Articular chondrocyte of knee joint (primary cell): ENCODE data around the gene DPF1. TPM values are rescaled to one million over a fixed set of nuclear protein-coding genes. Genes with fewer than 3 reads are reported as not detected.

Source experiments
- small RNA-seq: library from RNA; depleted of rRNA; stranded (forward); fragments of <200 nt; gene quantifications from one replicate; pipeline ENCODE3, GENCODE V24; 2012
- total RNA-seq: library from RNA; depleted of rRNA; stranded (reverse); fragments of >200 nt; gene quantifications from 2 replicates; pipeline ENCODE4 v1.2.3, GENCODE V29; 2012

DPF1 gene
- 0.86 and 1.4 TPM in 2 replicates for total RNA-seq

GRCh38 chr19:38224014-38224862 lies at the start of gene DPF1:
Gene DPF1 (minus strand): TSS chr19:38224222. CDS start chr19:38224142, 80 bp downstream.

GRCh38 chr19:38264486-38265212 lies 40.6 kb upstream of the DPF1 start, which contains the start of gene SPINT2:
Gene SPINT2 (plus strand): TSS chr19:38264573. CDS start chr19:38264893, 320 bp downstream.

Small RNA genes lying within 50 kb of the gene (small RNA-seq; reads per million reads assigned to genes)
- gene RN7SL663P = not detected

Other genes with a start within 250 kb of the DPF1 start
- not detected in 2 replicates for gene PPP1R14A, start 32.2 kb upstream of the DPF1 start, total RNA-seq
- gene SPINT2, start 40.4 kb upstream of the DPF1 start, total RNA-seq = 25.9 and 29.1 TPM in 2 replicates
- 1.6 TPM in 1 of 2 replicates, not detected in the other for gene C19orf33, start 80.0 kb upstream of the DPF1 start, total RNA-seq
- gene YIF1B, start 91.7 kb upstream of the DPF1 start, total RNA-seq = 58.6 and 81.8 TPM in 2 replicates
- gene KCNK6, start 95.6 kb upstream of the DPF1 start, total RNA-seq = 6.3 and 13.5 TPM in 2 replicates
- 0.78 and 1.3 TPM in 2 replicates for gene CATSPERG, start 111.6 kb upstream of the DPF1 start, total RNA-seq
- gene PSMD8, start 150.3 kb upstream of the DPF1 start, total RNA-seq = 201 and 242 TPM in 2 replicates
- gene GGN, start 163.8 kb upstream of the DPF1 start, total RNA-seq = 0.39 and 0.54 TPM in 2 replicates
- 2.2 and 2.6 TPM in 2 replicates for gene SPRED3, start 164.5 kb upstream of the DPF1 start, total RNA-seq
- 10.7 and 10.9 TPM in 2 replicates for gene FAM98C, start 178.9 kb upstream of the DPF1 start, total RNA-seq
- gene RASGRP4, start 202.0 kb upstream of the DPF1 start, total RNA-seq = not detected in 2 replicates
- 0.39 and 0.65 TPM in 2 replicates for gene RYR1, start 209.5 kb upstream of the DPF1 start, total RNA-seq